HG03095 (cell line): ENCODE measurements around the gene PAX3.

Experiments
- ATAC-seq: cut with Tn5 transposase; IDR thresholded peaks from one replicate; pipeline ENCODE4 v1.9.1; 2021; ENCODE audit warnings: moderate library complexity; ENCODE audit not compliant: unreplicated experiment

PAX3 gene

DNA sequence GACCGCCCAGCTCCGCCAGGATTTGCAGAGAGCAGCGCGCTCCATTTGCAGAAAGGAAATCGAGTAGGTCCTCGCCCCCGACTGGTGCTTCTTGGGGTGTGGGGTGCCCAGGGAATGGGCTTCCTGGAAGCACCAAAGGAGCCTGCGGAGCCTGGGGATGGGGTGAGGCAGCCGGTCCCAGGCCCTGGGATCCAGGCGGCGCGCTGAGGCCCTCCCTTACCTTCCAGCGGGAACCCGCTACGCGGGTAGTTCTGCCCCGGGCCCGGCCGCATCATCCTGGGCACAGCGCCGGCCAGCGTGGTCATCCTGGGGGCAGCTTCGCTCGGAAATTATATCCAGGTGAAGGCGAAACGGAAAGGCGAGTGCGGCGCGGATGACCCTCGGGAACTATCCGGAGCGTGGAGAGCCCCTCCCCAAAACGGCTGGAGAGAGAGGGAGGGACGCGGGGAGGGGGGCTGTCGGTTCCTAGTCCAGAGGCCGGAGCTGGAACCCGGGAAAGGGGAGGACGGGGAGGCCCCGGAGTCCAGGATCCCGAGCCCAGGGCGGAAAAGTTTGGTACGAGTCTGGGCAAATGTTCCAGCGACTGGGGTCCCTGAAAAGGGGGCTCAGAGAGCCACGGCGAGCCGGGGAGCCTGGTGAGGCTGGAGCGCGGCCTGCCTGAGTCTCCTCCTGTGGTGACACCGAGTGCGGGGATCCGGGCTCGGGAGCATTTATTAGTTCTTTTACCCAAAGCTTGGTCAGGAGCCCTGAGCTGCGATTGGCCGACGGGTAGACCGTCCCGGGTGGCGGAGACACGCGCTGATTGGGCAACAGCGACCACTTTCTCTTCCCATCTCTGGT is at the start of gene PAX3:
PAX3 (minus strand) TSS at position 688 of the 840 bp plus-strand sequence; CDS start at position 305, 383 bp downstream.
- ATAC-seq = no peak

DNA sequence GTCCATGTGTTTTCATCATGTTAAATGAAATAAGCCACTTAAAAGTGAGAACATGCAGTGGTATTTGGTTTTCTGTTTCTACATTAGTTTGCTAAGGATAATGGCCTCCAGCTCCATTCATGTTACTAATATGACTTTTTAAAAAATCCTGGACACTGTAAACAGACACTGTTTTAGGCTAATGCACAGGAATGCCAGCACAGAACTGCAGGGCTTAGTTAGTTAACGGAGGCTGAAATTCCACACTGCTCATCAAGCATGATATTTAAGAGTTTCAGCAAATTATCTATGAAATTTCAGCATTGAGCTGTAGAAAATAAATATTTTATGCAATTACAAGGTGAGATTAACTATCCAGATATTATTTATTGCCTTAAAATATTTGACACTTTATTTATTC is 42.5 kb upstream of the PAX3 start:
- no peak for ATAC-seq

DNA sequence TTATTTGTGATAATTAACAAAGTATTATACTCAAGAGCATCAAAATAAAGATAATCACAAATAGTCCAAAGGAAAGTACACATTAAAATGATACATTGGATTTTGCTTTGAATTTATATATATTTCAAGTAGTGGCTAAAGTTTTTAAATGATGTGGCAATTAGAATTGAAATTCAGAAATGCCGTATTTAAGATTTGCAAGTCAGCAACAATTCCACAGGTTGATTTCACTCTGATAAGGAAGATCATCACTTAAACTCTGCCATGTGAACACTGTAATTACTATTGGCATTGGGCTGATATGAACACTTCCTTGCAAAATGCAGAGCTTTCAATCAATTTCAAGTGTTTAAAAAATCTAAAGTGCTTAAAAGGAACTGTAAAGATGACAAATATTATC is 39.6 kb upstream of the PAX3 start:
- no peak for ATAC-seq

DNA sequence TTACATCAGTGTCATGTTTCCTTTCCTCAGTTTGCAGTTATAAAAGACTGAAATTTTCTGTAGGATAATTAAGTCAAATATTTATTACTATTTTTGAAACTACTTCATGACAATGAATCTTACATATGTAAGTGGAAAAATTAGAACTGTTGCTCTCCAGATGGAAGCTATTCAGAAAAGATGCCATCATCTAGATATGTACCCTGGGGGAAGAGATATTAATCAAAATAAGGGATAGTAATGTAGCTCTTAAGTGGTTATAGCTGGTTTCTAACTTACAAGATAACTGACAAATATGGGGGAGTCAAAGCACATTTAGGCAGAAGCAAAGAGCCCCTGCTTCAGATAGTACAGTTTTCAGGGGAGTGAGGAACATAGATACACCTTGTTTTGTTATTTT is 38.1 kb upstream of the PAX3 start:
- no peak for ATAC-seq

DNA sequence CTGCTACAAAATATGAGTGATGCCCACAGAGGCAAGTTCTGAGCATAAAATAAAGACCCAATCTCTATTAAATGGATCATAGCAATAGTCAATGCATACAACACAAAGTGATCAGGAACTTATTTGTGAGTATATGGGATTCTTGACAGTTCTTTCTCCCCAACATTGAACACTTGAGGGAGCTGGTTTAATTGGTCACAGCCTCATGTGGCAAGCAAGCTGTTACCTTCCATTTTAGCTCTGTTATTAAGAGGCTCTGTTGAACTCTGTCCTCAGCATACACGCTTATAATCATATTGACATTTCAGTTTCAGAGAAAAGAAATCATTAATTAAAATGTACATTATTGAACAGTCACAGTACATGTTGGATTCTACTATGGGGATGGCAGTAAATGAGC is 37.6 kb upstream of the PAX3 start:
- ATAC-seq = no peak

DNA sequence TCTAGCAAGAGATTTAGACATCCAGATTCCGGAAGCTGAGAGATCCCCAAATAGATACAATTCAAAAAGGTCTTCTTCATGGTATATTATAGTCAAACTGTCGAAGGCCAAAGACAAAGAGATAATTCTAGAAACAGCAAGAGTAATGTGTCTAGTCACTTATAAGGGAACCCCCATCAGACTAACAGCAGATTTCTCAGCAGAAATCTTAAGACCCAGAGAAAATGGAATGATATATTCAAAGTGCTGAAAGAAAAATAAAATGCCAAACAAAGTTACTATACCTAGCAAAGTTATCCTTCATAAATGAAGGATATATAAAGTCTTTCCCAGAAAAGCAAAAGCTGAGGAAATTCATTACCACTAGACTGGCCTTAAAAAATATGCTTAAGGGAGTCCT is 36.1 kb upstream of the PAX3 start:
- ATAC-seq = no peak

DNA sequence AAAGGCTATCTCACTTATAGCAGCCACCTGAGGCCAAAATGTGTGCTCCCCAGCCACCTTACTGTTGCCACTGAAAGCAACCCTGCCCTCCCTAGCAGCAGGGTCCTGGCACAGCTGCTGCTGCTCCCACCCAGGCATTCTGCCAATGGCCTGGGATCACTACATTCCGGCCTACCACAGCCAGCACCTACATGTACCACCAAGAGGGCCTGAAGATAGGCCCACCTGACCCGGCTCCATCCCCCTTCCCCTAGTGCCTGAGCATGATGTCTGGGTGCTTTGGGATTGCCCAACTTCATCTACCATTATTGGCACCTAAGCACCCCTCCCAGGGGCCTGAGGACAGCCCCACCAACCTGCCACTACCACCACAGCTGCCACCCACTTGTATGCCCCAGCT is 34.6 kb upstream of the PAX3 start:
- no peak for ATAC-seq

DNA sequence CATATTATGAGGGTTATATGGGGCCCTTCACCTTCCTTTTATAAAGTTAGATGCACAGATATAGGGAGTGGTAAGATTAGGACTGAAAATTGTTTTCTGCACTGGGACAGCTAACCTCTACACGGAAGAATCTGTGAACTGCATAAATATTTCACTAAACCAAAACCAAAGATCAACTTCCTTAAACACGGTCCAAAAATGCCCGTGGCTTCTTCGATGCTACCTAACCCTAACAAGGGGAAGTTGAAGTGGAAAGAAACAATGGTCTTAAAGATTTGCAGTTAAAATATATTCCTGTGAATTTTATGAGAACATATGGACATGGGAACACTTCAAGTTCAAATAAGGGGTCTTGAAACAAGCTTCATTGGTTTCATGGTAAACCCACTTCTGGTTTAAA is 33.3 kb upstream of the PAX3 start:
- no peak for ATAC-seq

DNA sequence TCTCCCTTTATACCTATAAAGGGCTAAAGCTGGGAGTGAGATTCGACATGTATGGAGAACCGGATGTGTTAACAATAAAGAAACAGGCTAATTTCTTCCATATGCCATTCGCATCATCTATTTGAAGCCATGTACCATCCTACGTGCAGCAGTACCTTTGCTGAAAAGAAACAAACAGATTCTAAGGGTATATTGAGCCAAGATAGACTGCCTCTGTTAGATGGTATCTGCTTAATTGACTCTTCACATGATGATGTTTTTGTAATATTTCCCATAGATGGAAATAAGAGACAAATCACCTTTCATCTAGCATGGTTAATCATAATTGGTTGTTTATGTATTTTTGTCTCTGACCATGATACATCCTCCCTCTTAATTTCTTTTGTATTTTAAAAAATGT is 32.1 kb upstream of the PAX3 start:
- no peak for ATAC-seq

DNA sequence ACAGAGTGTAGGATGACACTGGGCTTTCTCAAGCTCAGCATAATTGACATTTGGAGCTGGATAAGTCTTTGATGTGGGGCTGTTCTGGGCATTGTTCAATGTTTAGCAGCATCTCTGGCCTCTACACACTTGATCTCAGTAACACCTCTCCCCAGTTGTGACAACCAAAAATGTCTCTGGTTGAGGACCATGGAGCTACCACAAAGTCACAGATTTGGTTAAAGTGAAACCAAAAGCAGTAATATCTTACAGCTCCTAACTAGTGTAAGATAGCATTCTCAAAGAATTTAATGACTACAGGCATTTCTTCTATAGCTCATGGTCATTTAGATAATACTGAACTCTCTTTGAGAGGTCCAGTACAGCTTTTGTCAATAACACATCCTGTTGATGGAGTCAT is 23.4 kb upstream of the PAX3 start:
- no peak for ATAC-seq

DNA sequence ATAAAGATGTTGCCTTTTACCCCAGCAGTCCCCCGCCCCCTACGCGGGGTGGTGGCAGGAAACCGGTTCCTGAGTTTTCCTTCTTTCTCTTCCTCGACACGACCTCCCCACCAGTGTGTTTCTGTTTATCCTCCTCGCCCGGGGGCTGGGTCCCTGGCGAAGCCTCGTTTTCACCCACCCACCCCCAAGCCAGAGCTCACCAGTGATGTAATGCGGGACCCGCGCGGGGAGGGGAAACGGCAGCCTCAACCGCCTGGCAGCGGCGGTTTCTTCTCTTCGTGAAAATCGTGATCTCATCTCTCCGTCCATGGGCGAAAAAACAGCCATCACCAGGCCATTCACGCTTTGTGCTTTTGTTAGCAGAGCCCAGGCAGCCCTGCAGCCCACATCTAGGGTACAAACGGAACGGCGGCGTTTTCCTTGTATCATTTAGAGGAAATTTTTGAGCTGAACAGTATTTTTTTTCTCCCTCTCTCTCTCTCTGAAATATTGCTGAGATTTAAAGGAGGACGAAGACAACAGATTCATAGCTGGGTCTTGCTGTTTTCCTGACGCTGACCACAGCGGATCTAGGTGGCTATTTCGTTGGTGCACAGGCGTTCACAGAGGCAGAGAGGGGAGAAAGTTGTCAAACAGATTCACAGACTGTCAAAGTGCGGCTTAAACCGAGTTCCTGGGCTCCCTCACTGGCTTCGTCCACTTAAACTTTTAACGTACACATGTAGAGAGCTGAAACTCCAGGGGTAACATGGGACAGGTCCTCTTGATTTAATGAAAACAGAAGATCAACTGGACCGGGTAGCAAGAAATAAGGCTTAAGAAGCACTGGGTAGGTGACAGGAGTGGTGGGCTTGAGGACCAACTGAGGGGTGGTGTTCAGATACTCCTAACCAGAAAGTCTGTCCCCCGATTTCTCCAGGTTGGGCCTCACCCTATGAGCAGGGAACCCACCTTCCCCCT is 21.9 kb upstream of the PAX3 start:
- ATAC-seq = no peak

DNA sequence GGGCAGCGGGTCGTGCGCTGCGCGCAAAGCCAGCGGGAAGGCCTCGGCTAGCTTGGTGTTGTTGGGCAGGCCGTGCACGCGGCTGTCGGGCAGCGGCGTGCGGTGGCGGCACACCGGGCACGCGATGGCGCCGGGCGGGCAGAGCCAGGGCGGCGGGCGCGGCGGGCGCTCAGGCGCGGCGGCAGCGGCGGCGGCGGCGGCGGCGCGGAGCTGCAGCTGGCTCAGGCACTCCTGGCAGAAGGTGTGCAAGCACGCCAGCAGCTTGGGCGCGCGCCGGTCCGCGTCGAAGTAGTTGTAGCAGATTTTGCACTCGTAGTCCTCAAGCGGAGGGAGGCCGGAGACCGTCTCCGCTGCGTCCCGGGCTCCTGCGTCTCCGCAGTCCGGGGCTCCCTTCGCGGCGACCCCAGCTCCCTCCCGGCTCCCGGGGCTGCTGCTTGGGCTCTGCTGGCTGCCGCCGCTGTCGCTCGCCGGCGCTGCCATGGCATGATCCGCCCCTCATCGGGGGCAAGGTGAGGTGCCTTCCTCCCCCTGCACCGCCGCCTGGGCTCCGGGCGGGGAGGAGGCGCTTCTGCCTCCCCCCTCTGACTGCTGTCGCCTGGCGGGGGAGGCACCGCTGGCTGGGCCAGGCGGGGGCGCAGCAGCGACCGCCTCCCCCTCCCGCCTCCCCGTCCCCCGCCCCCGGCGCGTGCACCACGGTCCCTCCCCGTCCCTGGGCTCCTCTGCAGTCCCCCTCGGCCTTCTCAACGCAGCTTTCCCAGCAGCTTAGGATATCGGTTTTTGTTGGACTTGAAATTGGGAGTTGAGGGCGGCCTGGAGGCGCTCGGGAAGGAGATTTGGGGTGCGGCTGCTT is 21.0 kb upstream of the PAX3 start:
- ATAC-seq = peak; percentile 40

DNA sequence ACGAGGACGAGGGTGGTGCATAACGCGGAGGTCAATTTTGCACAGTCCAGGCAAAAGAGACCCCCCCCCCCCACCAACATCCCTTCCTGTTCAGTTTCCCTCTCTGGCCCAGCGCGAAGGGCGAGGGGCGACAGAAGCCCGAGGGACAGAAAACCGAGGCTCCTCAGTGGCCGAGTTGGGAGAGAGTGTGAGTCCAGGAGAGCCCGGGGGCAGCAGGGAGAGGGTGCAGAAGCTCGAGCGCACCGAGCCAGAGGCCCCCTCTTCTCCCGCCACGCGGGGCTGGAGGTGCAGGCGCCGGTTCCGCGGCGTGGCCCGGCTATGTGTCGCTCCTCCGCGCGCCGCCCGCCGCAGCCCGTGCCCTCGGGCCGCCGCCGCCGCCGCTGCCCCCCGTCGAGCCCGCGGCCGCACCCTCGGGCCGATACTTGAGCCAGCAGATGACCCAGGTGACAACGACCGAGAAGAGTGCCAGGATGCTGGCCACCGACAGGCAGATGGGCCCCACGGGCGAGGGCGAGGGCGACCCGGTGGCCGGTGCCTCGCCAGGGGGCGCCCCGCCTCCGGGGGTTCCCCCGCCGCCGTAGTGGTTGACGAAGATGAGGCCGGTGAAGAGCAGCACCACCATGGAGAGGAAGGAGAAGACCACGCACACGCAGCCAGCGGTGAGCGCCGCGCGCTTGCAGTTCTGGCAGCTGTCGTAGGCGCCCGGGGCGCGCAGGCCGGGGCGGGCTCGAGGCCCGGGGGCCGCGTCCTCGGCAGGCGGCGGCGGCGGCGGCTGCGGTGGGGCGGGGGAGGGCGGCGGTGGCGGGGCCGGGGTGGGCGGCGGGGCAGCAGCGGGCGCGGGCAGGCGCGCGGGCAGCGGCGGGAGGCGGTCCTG is 20.2 kb upstream of the PAX3 start:
- ATAC-seq = peak; percentile 36

DNA sequence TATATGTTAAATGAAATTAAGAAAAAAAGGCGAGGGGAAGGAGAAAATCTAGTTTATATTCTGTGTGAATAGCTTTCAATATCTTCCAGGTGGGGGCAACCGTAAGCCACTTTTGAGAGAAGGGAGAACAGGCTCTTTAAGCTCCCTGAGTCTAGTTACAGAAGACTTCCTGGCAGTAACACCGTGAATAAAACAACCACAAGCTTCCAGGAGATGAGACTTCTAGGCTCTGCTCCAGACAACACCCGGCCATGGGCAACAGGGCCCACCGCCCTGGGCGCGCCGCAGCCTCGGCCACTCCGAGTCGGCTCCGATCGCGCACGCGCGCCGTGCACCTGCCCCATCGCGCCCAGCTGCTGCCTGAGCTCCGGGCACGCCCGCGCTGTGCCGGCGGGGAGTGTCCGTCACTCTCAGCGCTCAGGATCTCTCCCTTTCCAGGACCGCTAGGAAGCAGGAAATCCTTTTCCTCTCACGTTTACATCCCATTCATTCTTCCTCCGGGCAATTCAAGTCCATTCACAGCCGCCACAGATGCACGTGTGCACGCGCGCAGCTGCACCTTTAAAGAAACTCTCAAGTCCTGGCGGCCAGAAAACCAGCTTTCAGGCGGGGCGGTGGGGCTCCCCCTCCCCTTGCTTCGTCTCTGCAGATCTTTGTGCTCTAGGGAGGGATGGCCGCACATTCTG is 19.4 kb upstream of the PAX3 start:
- peak; percentile 51 for ATAC-seq

DNA sequence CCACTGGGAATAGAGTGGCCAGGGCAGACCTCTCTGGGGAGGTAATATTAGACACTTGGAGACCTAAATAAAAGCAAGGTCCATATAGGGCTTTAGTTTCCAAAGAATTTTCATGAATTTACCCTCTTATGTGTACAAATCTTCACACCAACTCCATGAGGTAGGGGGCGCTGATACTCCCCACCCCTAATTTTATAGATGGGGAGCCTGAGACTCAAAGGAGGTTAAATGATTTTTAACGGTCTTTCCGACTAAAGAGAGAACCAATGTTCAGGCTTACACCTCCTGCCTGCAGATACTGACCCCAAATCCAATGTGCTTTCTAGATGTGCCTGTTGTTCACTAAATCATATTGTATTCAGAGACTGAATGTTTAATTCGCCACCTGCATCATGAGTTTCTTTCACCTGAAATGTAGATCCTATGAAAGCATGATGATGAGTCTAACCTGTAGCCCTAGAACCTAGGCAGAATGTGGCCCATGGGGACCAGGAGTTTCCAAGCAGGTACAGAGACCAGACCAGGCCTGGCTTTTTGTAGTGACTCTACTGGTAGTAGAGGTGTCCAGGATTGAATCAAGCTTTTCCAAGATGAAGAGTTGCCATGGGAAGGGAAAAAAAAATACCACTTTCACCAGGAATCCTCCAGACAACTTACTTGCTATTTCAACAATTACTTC is 16.8 kb upstream of the PAX3 start:
- no peak for ATAC-seq

DNA sequence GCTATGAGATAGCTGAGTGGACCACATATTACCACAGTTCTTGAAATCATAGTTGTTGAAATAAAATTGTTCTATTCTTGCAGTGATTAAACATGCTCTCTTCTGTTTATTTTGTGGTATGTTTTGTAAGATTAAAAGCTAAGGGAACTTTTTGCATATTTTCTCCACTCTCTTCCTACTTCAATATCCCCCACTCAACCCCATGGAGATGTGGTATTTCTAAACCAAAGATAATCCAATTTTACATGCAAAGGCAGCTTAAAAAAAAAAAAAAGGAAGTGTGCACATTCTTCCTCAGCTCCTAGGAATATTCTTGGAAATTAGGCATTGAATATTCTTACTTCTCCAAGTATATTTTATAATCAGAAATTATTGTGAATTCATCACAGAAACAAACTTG is 15.0 kb upstream of the PAX3 start:
- no peak for ATAC-seq

DNA sequence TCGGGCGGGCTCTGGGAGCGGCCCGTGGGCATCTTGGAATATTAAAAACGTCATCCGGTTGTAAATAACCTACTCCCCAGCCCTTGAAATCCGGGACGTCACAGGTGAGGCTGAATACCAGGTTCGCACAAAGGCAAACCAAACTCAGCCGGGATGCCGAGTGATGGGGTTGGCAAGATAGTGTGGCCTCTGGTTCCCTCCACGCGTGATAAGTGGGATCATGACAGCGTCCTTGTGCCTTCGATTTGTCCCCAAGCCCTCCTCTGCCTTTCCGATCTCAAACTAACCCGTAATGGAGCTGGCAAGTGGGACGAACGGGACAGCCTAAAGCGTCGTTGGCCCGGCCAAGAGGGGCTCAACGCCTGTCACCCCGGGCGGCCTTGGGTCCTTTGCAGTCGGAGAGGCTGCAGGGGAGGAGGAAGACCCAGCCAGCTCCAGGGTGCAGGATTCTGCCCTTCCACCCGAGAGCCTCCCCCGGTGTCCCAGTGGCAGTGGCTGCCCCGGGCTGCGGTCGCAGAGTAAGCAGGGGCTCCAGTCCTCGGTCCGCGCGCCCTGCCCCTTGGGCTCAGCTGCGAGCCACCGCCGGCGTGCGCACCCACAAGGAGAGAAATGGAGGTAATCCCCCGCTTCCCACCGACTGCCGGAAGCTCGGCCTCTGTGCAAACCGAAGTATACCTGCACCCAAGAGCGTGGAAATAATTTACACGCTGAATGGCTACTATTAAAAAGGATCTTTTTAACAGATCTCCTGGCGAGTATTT is 13.4 kb upstream of the PAX3 start:
- no peak for ATAC-seq

DNA sequence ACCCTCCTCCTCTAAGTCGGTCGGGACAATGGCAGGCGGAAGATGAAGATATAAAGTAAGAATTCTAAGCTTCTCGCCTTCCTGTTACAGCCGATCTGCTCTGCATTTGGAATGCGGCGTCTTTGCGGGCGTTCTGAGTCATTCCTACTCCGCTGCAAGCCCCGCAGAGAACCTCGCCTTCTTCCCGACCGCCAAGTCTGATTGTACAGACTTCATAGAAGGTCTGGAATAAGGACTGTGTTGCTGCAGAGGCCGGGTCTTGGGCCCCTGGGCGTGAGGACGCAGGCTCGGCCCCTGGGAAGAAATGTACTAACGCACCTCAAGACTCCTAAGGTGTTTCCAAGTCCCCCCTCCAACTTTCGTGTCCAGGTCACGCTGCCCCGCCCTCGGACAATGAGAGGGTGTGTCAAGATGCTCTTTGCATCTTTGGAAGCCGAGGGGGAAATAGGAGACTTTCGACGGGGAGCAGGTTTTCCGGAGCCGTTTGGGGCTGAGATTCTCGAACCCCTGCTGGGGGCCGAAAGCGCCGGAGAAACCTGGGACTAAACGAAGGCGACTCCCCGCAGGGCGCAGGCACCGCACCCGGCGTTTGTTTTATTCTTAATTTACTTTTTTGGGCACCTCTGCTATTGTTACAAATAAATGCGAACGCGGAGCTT is 12.7 kb upstream of the PAX3 start:
- ATAC-seq = no peak
